GM20000 (cell line): ENCODE data around the gene CMTM6.
"Not testable (repeated sequence)": the region's sequence is repeated elsewhere in the genome, so short reads cannot be mapped to it uniquely, and the experiment has no call there.

Source experiments
- DNase-seq: peaks from one replicate; pipeline ENCODE4 v3.0.0; 2012; ENCODE audit warnings: low spot score
- CTCF ChIP-seq: IDR thresholded peaks from 2 replicates; pipeline ENCODE4 v1.5.1; 2012; ENCODE audit warnings: mild to moderate bottlenecking, control low read depth; ENCODE audit errors: extremely low read depth, missing control alignments

CMTM6 gene

GRCh38 chr3:32447865-32448400 is 54.7 kb downstream of the CMTM6 start:
- TF ChIP-seq CTCF: no peak
- DNase-seq: no peak

- DNase-seq: no peak
- TF ChIP-seq CTCF: no peak
These were observed 59.2 kb downstream of the CMTM6 start for GRCh38 chr3:32443478-32443877.

GRCh38 chr3:32442766-32443165 is 59.9 kb downstream of the CMTM6 start:
- DNase-seq: no peak
- TF ChIP-seq CTCF: no peak

- no peak for TF ChIP-seq CTCF
- DNase-seq: no peak
These were observed 61.9 kb downstream of the CMTM6 start for GRCh38 chr3:32440611-32441350.

GRCh38 chr3:32439421-32439820 is 63.2 kb downstream of the CMTM6 start:
- DNase-seq: not testable (repeated sequence)

- DNase-seq: peak; percentile 79
These were observed 63.9 kb downstream of the CMTM6 start for GRCh38 chr3:32438596-32439344.

GRCh38 chr3:32437896-32438295 is 64.8 kb downstream of the CMTM6 start:
- no peak for DNase-seq
- no peak for TF ChIP-seq CTCF

More at GRCh38 chr3:32438596-32439344, 63.9 kb downstream of the CMTM6 start:
- no peak for TF ChIP-seq CTCF
